Kidney epithelial cell (primary cell): ENCODE data around the gene SERPINB5. TPM values are rescaled to one million over a fixed set of nuclear protein-coding genes. Genes with fewer than 3 reads are reported as not detected.

Experiments used
- DNase-seq: peaks from one replicate; pipeline ENCODE4 v3.0.0-alpha.2; 2010; ENCODE audit warnings: low read depth
- H3K27me3 ChIP-seq: 2 replicates; pipeline ENCODE4 v1.6.0; 2011; ENCODE audit warnings: low read length; ENCODE audit not compliant: control insufficient read depth, insufficient read depth
- H3K36me3 ChIP-seq: 2 replicates; pipeline ENCODE4 v1.5.1; 2011; ENCODE audit warnings: low read length; ENCODE audit not compliant: control insufficient read depth, insufficient read depth
- H3K4me3 ChIP-seq: 2 replicates; pipeline ENCODE4 v1.5.1; 2011; ENCODE audit warnings: low read depth, mild to moderate bottlenecking, control low read depth, low read length
- CTCF ChIP-seq: IDR thresholded peaks from 2 replicates; pipeline ENCODE4 v1.5.1; 2011; ENCODE audit warnings: mild to moderate bottlenecking, moderate library complexity, low read length, control low read depth, inconsistent platforms; ENCODE audit not compliant: insufficient read depth, poor library complexity, severe bottlenecking
- total RNA-seq: library from RNA; depleted of rRNA; stranded (reverse); fragments of >200 nt; gene quantifications from 2 replicates; pipeline ENCODE4 v1.2.3, GENCODE V29; 2015

Gene SERPINB5
- total RNA-seq, 1 donor from 2014 or later: 2.3 TPM

- H3K27me3 ChIP-seq: no peaks in the 10 kb centered on the region
- no peak for DNase-seq
- peak; percentile 58 for TF ChIP-seq CTCF
- H3K4me3 ChIP-seq: no peak overlapping the region
- no peaks in the 10 kb centered on the region for H3K36me3 ChIP-seq
Measured at GRCh38 chr18:63505566-63506335, 29.0 kb downstream of the SERPINB5 start.

- DNase-seq: no peak
- TF ChIP-seq CTCF: no peak
- Histone ChIP-seq H3K27me3 (no peaks in the 10 kb centered on the region), H3K36me3 (no peaks in the 10 kb centered on the region), H3K4me3 (no peak overlapping the region)
Measured at GRCh38 chr18:63506336-63506646, 29.5 kb downstream of the SERPINB5 start.

- no peak for TF ChIP-seq CTCF
- H3K4me3 ChIP-seq: no peak overlapping the region
- no peaks in the 10 kb centered on the region for H3K36me3 ChIP-seq
- no peak for DNase-seq
- H3K27me3 ChIP-seq: no peaks in the 10 kb centered on the region
Measured at GRCh38 chr18:63508596-63508995, 31.8 kb downstream of the SERPINB5 start.

GRCh38 chr18:63511285-63511684 is 34.5 kb downstream of the SERPINB5 start:
- Histone ChIP-seq H3K27me3 (no peaks in the 10 kb centered on the region), H3K36me3 (no peaks in the 10 kb centered on the region), H3K4me3 (no peak overlapping the region)
- no peak for DNase-seq
- TF ChIP-seq CTCF: peak; percentile 73

GRCh38 chr18:63514326-63514725 is 37.6 kb downstream of the SERPINB5 start:
- Histone ChIP-seq H3K27me3 (no peaks in the 10 kb centered on the region), H3K36me3 (no peaks in the 10 kb centered on the region), H3K4me3 (no peak overlapping the region)
- TF ChIP-seq CTCF: no peak
- no peak for DNase-seq

GRCh38 chr18:63514888-63515678 is 38.3 kb downstream of the SERPINB5 start:
- Histone ChIP-seq H3K4me3 (no peak overlapping the region), H3K36me3 (no peaks in the 10 kb centered on the region), H3K27me3 (no peaks in the 10 kb centered on the region)
- no peak for DNase-seq
- no peak for TF ChIP-seq CTCF
